HG02981 (cell line): ENCODE data around the gene HPS3.
A peak's percentile ranks its signal among the peaks of the same experiment; 100 is the strongest.
"Not testable (repeated sequence)": the region's sequence is repeated elsewhere in the genome, so short reads cannot be mapped to it uniquely, and the experiment has no call there.

Source experiments
- ATAC-seq: cut with Tn5 transposase; IDR thresholded peaks from one replicate; pipeline ENCODE4 v1.9.1; 2021; ENCODE audit warnings: mild to moderate bottlenecking, moderate library complexity; ENCODE audit not compliant: unreplicated experiment

HPS3 gene

DNA sequence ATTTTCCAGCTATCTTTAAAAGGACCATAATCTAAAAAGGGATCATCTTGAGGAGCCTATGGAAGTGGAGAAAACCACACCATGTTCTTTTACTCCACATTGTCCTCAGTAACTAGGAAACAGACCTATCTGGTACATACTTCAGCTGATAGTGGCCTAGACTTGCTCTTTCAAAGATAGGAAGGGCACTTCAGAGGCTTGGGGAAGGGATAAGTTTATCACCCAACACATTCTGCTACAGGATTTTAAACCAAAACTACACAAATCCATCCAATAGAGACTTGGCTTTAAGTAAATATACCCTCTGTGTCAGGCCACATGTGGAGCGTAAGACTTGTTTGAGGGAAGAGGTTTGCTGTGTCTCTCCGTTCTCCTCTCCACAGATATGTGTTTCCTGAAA, 56.8 kb downstream of the HPS3 start:
- ATAC-seq, result no peak

- ATAC-seq, result no peak
These were observed 57.3 kb downstream of the HPS3 start for GRCh38 chr3:149186721-149187120.

GRCh38 chr3:149188494-149188893, 59.1 kb downstream of the HPS3 start:
- ATAC-seq, result no peak

GRCh38 chr3:149195221-149195620, 65.8 kb downstream of the HPS3 start:
- ATAC-seq, result no peak

DNA sequence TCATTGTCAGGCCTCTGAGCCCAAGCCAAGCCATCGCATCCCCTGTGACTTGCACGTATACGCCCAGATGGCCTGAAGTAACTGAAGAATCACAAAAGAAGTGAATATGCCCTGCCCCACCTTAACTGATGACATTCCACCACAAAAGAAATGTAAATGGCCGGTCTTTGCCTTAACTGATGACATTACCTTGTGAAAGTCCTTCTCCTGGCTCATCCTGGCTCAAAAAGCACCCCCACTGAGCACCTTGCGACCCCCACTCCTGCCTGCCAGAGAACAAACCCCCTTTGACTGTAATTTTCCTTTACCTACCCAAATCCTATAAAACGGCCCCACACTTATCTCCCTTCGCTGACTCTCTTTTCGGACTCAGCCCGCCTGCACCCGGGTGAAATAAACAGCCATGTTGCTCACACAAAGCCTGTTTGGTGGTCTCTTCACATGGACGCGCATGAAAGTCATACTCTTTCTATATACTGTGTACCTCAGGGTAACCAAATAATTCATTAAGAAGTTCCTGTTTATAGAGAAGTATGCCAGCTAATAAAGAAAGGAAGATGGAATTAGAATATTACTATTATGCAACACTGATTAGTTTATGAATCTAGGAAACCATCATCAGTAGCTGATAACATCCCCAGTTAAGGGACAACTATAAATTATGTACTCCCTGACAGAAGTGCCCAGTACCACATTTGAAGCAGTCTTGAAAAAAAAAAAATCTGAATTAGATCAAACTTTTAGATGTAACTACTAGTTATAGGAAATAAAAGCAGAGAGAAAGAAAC, 67.6 kb downstream of the HPS3 start:
- ATAC-seq, result not testable (repeated sequence)

- ATAC-seq, result no peak
These were observed 68.2 kb downstream of the HPS3 start for GRCh38 chr3:149197669-149198068.

DNA sequence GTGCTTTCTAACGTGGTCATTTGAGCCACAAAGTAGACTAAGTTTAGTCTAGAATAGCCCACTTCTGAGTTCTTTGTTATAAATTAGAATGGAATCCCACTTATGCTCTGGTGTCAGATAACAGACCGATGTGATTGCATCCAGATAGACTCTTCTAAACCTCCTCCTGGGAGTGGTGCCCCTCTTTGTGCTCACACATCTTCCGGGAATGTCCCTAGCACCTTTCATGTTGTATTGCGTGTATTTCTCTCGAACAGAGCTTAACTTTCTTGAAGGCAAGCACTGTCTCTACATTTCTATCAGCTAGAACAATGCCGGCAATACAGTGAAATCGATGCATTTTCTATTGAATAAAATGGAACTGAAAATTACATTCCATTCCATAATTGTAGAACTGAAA, 69.2 kb downstream of the HPS3 start:
- no peak for ATAC-seq

DNA sequence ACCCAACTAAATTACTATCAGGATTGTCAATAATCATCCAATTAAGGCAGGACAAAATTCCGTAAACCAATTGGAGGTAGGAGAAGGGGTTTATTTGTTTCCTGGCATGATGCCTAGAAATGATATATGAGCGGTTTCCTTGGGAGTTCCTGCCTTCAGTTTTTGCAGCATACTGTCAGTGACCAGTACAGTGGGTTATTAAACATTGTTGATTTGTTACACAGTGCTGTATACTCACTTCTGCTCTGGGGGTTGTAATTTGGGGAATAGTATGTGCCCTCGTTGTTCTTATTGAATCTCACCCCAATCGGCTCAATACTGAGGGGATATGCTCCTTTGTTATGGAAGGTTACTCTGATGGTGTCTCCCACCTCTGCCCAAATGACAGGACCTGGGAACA, 70.0 kb downstream of the HPS3 start:
- no peak for ATAC-seq

DNA sequence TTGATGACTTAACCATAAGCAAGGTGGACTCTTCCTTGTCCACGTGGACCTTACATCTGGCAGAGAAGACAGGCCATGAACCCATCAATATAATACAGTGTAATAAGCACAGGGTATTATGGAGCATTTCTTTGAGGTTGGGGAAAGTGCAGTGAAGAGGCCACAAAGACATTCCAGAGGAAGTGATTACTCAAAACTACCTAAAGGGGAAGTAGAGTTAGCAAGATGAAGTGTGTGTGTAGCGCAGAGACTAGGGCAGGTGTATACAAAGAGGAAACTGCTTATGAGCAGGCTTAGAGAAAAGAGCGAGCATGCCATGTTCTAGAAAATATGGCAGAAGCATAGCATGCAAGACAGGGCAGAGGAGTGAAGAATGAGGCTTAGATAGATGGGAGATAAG, 74.3 kb downstream of the HPS3 start:
- ATAC-seq, result peak; percentile 94

GRCh38 chr3:149204390-149204991, 75.1 kb downstream of the HPS3 start:
- ATAC-seq, result no peak

DNA sequence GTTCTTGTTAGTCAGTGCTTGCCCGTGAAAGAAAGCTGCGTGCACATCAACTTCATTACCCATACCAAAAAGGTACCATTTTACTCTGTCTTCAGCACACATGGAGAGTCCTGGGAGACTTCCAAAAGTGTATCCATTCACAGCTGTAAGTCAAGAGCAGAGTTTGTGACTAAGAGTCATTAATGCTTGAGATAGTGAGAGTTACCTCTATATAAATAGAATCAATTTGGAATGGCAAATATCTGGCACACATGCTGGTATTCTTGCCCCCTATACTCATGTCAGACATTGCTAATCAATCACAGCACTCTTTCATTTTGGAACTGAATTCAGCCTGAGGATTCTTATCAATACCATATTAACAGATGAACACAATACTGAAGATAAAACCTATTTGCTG, 78.0 kb downstream of the HPS3 start:
- ATAC-seq, result no peak

GRCh38 chr3:149209431-149209830, 80.0 kb downstream of the HPS3 start:
- ATAC-seq, result no peak

- ATAC-seq, result no peak
These were observed 82.9 kb downstream of the HPS3 start for GRCh38 chr3:149212386-149212785.

DNA sequence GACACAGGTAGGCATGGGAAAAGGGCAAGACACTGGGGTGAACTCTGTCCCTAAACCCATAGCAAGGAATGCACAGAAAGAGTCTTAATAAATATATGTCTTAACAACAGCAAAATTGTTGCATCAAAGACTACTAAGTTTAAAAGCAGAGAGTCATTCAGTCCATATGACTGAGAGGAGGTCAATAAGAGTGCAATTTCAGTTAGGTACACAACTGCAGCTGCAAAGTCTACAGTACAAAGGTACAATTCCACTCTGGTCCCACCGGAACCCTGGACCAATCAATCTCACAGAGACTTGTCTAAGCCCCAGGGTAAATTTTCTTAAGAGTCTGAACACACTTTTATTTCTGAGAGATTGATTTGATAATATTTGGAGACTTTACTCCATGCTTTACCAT, 85.3 kb downstream of the HPS3 start:
- ATAC-seq, result no peak

DNA sequence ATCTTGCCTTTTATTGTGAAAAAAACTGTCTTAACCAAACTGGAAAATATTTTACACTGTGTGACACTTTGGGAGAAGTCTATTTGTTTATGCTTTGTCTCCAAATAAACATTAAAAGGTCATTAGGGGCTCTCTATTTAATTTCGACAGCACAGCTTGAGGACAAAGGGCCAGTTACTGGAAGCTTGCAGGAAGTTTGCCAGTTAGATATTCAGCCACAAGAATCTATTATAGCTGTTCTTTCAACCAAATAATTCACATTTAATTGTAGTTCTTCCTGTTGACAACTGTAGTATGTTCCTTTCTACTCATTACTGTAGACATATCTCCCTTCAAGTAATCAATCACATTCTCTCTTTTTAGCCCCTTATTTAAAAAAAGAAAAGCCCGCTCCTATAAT, 86.1 kb downstream of the HPS3 start:
- no peak for ATAC-seq

GRCh38 chr3:149216193-149216869, 86.9 kb downstream of the HPS3 start:
- no peak for ATAC-seq

DNA sequence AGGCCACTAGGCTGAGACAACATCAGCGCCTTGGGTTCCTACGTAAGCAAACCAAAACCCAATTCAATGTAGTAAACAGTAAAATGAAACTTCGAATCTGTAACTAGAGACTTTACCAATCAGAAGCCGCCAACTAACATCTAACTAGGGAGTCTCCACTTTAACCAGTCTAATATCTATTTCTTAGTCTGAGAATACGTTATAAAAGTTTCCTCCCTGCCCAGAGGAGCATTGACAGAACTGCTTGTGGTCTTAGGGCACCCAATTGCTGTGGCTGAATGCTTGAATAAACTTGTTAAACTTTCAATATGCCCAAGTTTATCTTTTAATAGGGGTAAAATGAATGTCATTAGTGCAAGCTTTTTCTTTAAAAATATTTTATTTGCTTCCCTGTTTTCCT, 87.9 kb downstream of the HPS3 start:
- ATAC-seq, result no peak

DNA sequence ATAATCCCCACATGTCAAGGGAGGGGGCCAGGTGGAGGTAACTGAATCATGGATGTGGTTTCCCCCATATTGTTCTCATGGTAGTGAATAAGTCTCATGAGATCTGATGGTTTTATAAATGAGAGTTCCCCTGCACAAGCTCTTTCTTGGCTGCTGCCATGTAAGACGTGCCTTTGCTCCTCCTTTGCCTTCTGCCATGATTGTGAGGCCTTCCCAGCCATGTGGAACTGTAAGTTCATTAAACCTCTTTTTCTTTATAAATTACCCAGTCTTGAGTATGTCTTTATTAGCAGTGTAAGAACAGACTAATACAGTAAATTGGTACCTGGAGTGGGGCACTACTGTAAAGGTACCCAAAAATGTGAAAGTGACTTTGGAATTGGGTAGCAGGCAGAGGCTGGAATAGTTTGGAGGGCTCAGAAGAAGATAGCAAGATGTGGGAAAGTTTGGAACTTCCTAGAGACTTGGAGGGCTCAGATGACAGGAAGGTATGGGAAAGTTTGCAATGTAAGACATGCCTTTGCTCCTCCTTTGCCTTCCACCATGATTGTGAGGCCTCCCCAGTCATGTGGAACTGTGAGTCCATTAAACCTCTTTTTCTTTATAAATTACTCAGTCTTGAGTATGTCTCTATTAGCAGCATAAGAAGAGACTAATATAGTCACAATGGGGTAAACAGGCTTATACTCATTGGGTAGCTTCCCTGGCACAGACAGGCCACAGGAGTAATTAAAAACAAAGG, 90.1 kb downstream of the HPS3 start:
- not testable (repeated sequence) for ATAC-seq

GRCh38 chr3:149221783-149222517, 92.5 kb downstream of the HPS3 start, which contains the start of gene CP:
Gene CP (minus strand): TSS chr3:149221829. CDS start chr3:149221792, 37 bp downstream.
- ATAC-seq, result no peak
